ENCODE data around the gene CAPG. TPM values are rescaled to one million over a fixed set of nuclear protein-coding genes. Genes with fewer than 3 reads are reported as not detected.

Gene CAPG
- total and polyA plus RNA-seq, 9 of the 15 experiments (the other 6 are each of a cell fraction or from before 2014, with no cell fraction given): 10.6 to 90.4 (median 56.0) TPM

- no peak for TF ChIP-seq NBN (IDR thresholded peaks at IDR 0.05; ENCODE audit: low read depth)
- TF ChIP-seq ZNF395 (CRISPR knock-in tag; IDR thresholded peaks at IDR 0.05): peak; percentile 58; the same call in 1 of the 2 replicates
- TF ChIP-seq ZBTB33 (CRISPR knock-in tag; IDR thresholded peaks at IDR 0.05): no peak
- TF ChIP-seq FOXK1 (CRISPR knock-in tag; IDR thresholded peaks at IDR 0.05; ENCODE audit: borderline replicate concordance): 0 out of 2 replicates have a peak, but pooled peaks have one; percentile 16
- TF ChIP-seq CREM (IDR thresholded peaks at IDR 0.05; ENCODE audit: low read depth): peak; percentile 80
- TF ChIP-seq TAF9B (IDR thresholded peaks at IDR 0.05; ENCODE audit: partially characterized antibody): peak; percentile 85
- no peak for TF ChIP-seq ZNF518B (CRISPR knock-in tag; IDR thresholded peaks at IDR 0.05)
- no peak for TF ChIP-seq SFPQ (IDR thresholded peaks at IDR 0.05; ENCODE audit: low read depth, low read length)
These were observed 55.7 kb downstream of the CAPG start, which contains the start of the genes ELMOD3 and RETSAT (continued) for GRCh38 chr2:85354286-85355072.
